Effector CD8-positive, alpha-beta T cell (primary cell): ENCODE data around the gene MPV17L.
"Not testable (repeated sequence)": the region's sequence is repeated elsewhere in the genome, so short reads cannot be mapped to it uniquely, and the experiment has no call there.

ENCODE experiments used
- DNase-seq: peaks from one replicate; lab custom pipeline; 2025; lab: John Stamatoyannopoulos, UW

MPV17L gene

DNA sequence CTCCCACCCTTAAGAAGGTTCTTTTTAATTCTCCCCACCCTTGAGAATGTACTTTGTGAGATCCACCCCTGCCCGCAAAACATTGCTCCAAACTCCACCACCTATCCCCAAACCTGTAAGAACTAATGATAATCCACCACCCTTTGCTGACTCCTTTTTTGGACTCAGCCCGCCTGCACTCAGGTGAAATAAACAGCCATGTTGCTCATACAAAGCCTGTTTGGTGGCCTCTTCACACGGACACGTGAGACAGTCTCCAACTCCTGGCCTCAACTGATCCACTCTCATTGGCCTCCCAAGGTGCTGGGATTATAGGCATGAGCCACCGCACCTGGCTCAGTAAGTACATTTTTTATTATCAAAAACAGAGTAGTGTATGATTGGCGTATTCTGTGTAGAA lies 13.9 kb downstream of the MPV17L start:
- DNase-seq = not testable (repeated sequence)

DNA sequence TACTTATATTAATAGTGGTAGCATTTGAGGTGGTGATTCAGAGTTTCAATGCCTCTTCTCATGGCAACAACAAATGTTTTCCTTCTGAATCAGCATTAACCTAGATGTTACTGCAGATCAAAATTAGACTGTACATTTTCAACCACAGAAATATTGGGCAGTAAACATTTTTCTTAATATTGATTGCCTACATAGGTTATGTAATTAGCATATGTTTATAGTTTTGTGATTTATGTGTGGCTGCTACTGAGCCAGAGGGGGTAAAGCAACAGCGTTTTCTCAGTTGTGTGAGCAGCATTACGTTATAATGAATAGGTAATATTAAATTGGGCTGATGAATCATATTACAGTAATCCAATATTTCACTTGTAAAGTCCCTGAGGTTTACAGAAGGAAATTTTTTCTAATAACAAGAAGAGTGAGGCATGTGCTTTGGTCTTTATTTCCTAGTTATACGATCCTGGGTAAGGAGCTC lies 20.0 kb downstream of the MPV17L start:
- DNase-seq = no peak

- DNase-seq = no peak
Observed at GRCh38 chr16:15417197-15417596, 21.6 kb downstream of the MPV17L start.

GRCh38 chr16:15418206-15418605 lies 22.7 kb downstream of the MPV17L start:
- no peak for DNase-seq

GRCh38 chr16:15421696-15422095 lies 26.1 kb downstream of the MPV17L start:
- DNase-seq = not testable (repeated sequence)

DNA sequence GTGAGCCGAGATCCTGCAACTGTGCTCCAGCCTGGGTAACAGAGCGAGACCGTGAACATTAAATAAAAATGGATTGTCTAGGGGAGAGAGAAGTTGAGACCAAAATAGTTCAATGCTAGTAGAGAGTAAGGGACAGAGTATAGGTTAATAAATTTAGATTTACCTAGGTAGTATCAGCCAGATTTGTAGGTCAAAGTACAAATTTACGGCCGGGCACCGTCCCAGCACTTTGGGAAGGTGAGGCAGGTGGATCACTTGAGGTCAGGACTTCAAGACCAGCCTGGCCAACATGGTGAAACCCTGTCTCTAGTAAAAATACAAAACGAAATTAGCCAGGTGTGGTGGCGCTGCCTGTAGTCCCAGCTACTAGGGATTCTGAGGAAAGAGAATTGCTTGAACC lies 26.7 kb downstream of the MPV17L start:
- no peak for DNase-seq

DNA sequence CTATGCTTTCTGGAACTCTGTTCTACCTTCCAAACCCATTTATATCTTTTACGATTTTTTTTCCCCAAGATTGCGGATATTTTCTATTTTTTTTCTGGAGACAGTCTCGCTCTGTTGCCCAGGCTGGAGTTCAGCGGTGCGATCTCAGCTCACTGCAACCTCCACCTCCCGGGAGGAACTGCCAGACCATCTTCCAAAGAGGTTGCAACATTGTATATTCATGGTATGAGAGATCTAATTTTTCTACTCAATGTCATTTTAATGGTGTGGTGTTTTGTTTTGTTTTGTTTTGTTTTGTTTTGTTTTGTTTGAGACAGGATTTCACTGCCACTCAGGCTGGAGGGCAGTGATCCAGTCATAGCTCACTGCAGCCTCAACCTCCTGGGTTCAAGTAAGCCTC lies 30.3 kb downstream of the MPV17L start:
- DNase-seq = no peak

DNA sequence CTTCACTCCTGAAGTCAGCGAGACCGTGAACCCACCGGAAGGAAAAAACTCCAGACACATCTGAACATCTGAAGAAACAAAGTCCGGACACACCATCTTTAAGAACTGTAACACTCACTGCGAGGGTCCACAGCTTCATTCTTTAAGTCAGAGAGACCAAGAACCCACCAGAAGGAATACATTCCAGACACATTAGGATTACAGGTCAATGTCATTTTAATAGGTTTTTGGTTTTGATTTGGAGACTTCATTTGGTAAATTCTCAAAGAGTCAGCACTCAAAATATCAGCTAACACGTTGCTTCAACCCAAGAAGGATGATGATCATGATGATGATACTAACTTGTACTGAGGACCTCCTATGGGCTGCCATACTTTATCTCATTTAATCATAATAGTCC lies 31.2 kb downstream of the MPV17L start:
- no peak for DNase-seq

DNA sequence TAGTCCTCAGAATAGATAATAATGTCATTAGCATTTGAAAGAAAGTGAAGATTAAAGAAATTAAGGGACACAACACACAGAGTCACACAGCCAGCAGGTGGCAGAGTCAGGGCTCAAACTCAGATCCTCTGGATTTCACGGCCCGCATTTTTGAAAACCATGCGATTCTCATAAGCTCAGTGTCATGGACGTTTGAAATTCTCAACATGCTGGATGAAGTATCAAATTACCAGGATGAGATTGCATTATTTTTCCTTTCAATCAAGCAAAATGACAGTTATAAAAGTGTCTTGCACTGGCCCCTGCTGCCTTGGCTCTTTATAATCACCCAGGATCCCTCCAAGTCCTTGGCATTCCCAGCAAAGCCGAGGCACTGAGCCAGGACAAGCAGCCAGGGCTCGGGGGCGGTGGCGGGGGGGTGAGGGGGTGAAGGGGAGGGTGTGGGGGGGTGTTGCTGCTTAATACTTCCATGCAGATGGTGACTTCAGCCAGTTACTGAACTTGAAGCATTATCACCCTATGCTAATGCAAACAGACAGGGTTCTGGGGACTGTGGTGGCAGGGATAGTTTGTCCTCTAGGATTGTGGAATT lies 32.2 kb downstream of the MPV17L start:
- DNase-seq = peak; percentile 12

DNA sequence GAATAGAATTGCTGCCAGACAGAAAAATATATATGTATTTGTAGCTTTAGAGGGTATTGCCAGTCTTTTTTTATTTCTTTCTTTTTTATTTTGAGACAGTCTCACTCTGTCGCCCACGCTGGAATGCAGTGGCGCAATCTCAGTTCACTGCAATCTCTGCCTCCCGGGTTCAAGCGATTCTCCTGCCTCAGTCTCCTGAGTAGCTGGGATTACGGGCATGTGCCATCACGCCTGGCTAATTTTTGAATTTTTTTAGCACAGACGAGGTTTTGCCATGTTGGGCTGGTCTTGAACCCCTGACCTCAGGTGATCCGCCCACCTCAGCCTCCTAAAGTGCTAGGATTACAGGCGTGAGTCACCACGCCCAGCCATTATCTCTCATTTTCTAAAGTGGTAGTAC lies 35.3 kb downstream of the MPV17L start:
- not testable (repeated sequence) for DNase-seq

GRCh38 chr16:15434079-15434424 lies 38.5 kb downstream of the MPV17L start:
- no peak for DNase-seq

GRCh38 chr16:15434425-15435215 lies 39.1 kb downstream of the MPV17L start, which contains the start of gene BMERB1:
Gene BMERB1, plus strand, starts transcription at chr16:15434588. Its CDS starts 66 bp downstream, at chr16:15434654.
- no peak for DNase-seq

- no peak for DNase-seq
Observed at GRCh38 chr16:15435216-15435864, 39.8 kb downstream of the MPV17L start.

- DNase-seq = no peak
Observed at GRCh38 chr16:15439102-15439501, 43.5 kb downstream of the MPV17L start.

DNA sequence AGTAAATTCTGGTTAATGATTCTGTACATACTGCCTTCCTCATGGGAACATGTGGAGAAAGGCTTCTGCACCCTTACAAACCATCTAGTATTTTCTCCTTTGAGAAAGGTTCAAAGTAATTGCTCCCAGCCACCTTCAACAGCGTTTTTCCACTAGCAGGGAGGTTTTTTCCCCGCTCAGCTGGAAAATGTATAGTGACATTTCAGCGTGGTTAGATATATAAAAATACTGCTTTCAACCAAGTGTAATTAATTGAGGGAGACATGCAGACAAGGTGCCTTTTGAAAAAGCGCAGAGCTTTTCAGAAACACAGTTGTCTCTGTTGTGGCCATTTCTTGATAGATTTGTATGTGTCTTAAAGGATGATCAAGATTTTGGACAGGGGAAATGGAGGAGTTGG lies 44.0 kb downstream of the MPV17L start:
- no peak for DNase-seq

GRCh38 chr16:15440852-15441251 lies 45.3 kb downstream of the MPV17L start:
- DNase-seq = no peak

DNA sequence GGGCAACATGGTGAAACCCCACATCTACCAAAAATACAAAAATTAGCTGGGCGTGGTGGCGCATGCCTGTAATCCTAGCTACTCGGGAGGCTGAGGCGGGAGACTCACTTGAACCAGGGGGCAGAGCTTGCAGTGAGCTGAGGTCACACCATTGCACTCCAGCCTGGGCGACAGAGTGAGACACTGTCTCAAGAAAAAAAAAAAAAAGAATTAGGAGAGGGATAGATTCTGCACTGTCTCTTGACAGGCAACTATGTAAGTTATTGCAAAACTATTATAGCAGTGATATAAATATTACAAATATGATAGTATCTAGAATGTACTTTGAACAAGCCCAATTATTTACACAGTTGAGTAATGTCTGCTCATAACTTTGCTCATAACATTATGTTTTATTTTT lies 46.6 kb downstream of the MPV17L start:
- not testable (repeated sequence) for DNase-seq

GRCh38 chr16:15443753-15444152 lies 48.2 kb downstream of the MPV17L start:
- DNase-seq = no peak

GRCh38 chr16:15444264-15444663 lies 48.7 kb downstream of the MPV17L start:
- DNase-seq = no peak

GRCh38 chr16:15445450-15445849 lies 49.9 kb downstream of the MPV17L start:
- no peak for DNase-seq

DNA sequence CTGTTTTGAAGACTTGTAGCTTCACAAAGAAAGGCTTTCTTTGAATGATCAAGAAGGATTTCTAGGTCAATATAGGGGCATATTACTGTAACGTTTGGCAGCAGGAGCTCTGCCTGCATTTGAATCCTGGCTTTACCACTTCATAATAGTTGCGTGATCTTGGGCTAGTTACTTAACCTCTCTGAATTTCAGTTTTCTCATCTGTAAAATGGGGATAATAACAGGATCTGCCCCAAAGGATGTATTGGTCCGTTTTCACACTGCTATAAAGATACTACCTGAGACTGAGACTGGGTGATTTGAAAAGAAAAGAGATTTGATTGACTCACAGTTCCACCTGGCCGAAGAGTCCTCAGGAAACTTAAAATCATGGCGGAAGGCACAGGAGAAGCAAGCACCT lies 51.3 kb downstream of the MPV17L start:
- no peak for DNase-seq

- DNase-seq = no peak
Observed at GRCh38 chr16:15450624-15451023, 55.1 kb downstream of the MPV17L start.
